ENCODE data around the gene CLPTM1. TPM values are rescaled to one million over a fixed set of nuclear protein-coding genes. Genes with fewer than 3 reads are reported as not detected.

Gene CLPTM1
- total RNA-seq, 1 experiment from 2014 or later = 44.9 TPM

GRCh38 chr19:45010306-45010705 is 55.1 kb downstream of the CLPTM1 start:
- H3K9me2 ChIP-seq (replicated peaks; ENCODE audit: low read length) = no peaks in the 10 kb centered on the region
- no peaks in the 10 kb centered on the region for H4K20me1 ChIP-seq (ENCODE audit: low read length)
- no peaks in the 10 kb centered on the region for H3K27me3 ChIP-seq (ENCODE audit: low read length)
- ATAC-seq = no peak
- BruUV-seq (replicated peaks) = no TSS peak
- H3K4me1 ChIP-seq (ENCODE audit: insufficient read depth, low read length) = no peaks in the 10 kb centered on the region
- H3F3A ChIP-seq (ENCODE audit: low read length, unreplicated experiment) = no peaks in the 10 kb centered on the region
- intact Hi-C loops (cut with micrococcal nuclease) = loop anchor here (10.0 kb wide), 1 partner anchor 244 kb away; the partner anchor contains the start of gene MARK4
- no peak overlapping the region for H3K9ac ChIP-seq (ENCODE audit: low read length)
- ChIA-PET POLR2A (ENCODE audit: unreplicated experiment) (no interaction called here), CTCF (no interaction called here)
- H3K79me2 ChIP-seq (ENCODE audit: low read length) = no peaks in the 10 kb centered on the region
- H3K36me3 ChIP-seq (ENCODE audit: low read depth, low read length) = no peaks in the 10 kb centered on the region
- DNase-seq = no peak
- no peak overlapping the region for H2AFZ ChIP-seq (ENCODE audit: low read length)
- H3K27ac ChIP-seq (ENCODE audit: low read length) = no peak overlapping the region
- no peaks in the 10 kb centered on the region for H3K9me3 ChIP-seq (ENCODE audit: low read length)
- no peak overlapping the region for H3K4me3 ChIP-seq (ENCODE audit: low read length)
- TF ChIP-seq, protein P1, sequence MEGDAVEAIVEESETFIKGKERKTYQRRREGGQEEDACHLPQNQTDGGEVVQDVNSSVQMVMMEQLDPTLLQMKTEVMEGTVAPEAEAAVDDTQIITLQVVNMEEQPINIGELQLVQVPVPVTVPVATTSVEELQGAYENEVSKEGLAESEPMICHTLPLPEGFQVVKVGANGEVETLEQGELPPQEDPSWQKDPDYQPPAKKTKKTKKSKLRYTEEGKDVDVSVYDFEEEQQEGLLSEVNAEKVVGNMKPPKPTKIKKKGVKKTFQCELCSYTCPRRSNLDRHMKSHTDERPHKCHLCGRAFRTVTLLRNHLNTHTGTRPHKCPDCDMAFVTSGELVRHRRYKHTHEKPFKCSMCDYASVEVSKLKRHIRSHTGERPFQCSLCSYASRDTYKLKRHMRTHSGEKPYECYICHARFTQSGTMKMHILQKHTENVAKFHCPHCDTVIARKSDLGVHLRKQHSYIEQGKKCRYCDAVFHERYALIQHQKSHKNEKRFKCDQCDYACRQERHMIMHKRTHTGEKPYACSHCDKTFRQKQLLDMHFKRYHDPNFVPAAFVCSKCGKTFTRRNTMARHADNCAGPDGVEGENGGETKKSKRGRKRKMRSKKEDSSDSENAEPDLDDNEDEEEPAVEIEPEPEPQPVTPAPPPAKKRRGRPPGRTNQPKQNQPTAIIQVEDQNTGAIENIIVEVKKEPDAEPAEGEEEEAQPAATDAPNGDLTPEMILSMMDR (conservative IDR thresholded peaks at IDR 0.05; ENCODE audit: low read depth, low read length) = no peak
- TF ChIP-seq EZH2phosphoT487 (IDR thresholded peaks at IDR 0.05; ENCODE audit: borderline replicate concordance, low read length) (no peak), EZH2 (IDR thresholded peaks at IDR 0.05; ENCODE audit: low read length, unreplicated experiment) (no peak)
- H3K4me2 ChIP-seq (ENCODE audit: low read length) = no peak overlapping the region

- Histone ChIP-seq H3F3A (ENCODE audit: low read length, unreplicated experiment) (no peaks in the 10 kb centered on the region), H3K27ac (ENCODE audit: low read length) (no peak overlapping the region), H3K4me2 (ENCODE audit: low read length) (no peak overlapping the region), H3K27me3 (ENCODE audit: low read length) (no peaks in the 10 kb centered on the region), H3K4me3 (ENCODE audit: low read length) (no peak overlapping the region), H3K9me3 (ENCODE audit: low read length) (no peaks in the 10 kb centered on the region), H3K9me2 (replicated peaks; ENCODE audit: low read length) (no peaks in the 10 kb centered on the region), H3K9ac (ENCODE audit: low read length) (no peak overlapping the region), H4K20me1 (ENCODE audit: low read length) (no peaks in the 10 kb centered on the region), H3K36me3 (ENCODE audit: low read depth, low read length) (no peaks in the 10 kb centered on the region), H2AFZ (ENCODE audit: low read length) (no peak overlapping the region), H3K4me1 (ENCODE audit: insufficient read depth, low read length) (no peaks in the 10 kb centered on the region), H3K79me2 (ENCODE audit: low read length) (no peaks in the 10 kb centered on the region)
- DNase-seq (no peak), ATAC-seq (no peak)
- BruUV-seq (replicated peaks) = no TSS peak
- ChIA-PET CTCF (no interaction called here), POLR2A (ENCODE audit: unreplicated experiment) (no interaction called here)
- intact Hi-C loops (cut with micrococcal nuclease) = loop anchor here (10.0 kb wide), 1 partner anchor 243 kb away; the partner anchor contains the start of gene MARK4
- no peak for TF ChIP-seq EZH2 (IDR thresholded peaks at IDR 0.05; ENCODE audit: low read length, unreplicated experiment)
- TF ChIP-seq EZH2phosphoT487 (IDR thresholded peaks at IDR 0.05; ENCODE audit: borderline replicate concordance, low read length) = no peak
- TF ChIP-seq, protein P1 (conservative IDR thresholded peaks at IDR 0.05; ENCODE audit: low read depth, low read length) = no peak
Observed at GRCh38 chr19:45011959-45012358, 56.8 kb downstream of the CLPTM1 start.

DNA sequence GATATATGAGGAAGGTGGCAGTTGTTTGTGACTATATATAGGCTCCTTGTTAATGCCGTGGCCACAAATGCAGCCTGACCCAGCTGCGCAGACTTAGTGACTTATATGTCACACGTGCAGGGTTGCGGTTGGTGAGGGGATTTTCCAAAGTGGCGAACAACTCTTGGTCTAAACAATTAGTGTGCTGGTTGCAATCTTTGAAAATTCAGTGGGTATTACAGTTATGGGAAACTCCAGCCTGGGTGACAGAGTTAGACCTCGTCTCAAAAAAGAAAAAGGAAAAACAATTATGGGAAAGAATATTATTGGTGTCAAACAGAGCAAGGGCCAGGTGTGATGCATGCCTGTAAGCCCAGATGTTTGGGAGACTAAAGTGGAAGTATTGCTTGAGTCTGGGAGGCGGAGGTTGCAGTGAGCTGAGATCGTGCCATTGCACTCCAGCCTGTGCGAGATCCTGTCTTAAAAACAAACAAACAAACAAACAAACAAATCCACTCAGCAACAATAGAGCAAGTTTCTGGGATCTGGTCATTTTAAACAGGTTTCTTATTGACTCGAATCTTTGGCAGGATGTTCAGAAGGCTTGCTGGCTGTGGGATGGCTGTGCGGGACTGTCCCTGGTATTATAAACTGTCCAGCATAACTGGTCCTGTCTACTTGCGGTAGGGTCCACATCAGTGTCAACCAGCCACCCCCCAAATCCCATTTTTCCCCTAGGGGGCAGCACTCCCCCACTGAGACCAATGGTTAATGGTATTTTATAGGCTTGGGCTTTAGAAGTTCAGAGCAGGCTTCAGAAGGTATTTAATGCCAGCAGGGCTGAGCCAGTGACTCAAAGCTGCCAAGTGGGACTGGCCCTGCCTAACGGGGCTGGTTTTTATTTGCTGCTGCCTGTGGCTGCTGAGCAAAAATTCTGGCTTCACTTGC is 61.5 kb downstream of the CLPTM1 start:
- BruUV-seq (replicated peaks) = no TSS peak
- Histone ChIP-seq H3K9me3 (ENCODE audit: low read length) (no peaks in the 10 kb centered on the region), H4K20me1 (ENCODE audit: low read length) (no peaks in the 10 kb centered on the region), H3K36me3 (ENCODE audit: low read depth, low read length) (no peaks in the 10 kb centered on the region), H3K4me2 (ENCODE audit: low read length) (no peak overlapping the region), H3K9ac (ENCODE audit: low read length) (no peak overlapping the region), H2AFZ (ENCODE audit: low read length) (no peak overlapping the region), H3K4me3 (ENCODE audit: low read length) (no peak overlapping the region), H3F3A (ENCODE audit: low read length, unreplicated experiment) (no peaks in the 10 kb centered on the region), H3K27me3 (ENCODE audit: low read length) (no peaks in the 10 kb centered on the region), H3K4me1 (ENCODE audit: insufficient read depth, low read length) (no peaks in the 10 kb centered on the region), H3K9me2 (replicated peaks; ENCODE audit: low read length) (no peaks in the 10 kb centered on the region), H3K27ac (ENCODE audit: low read length) (no peak overlapping the region), H3K79me2 (ENCODE audit: low read length) (no peaks in the 10 kb centered on the region)
- peak; percentile 97 for ATAC-seq
- POLR2A ChIA-PET (ENCODE audit: unreplicated experiment) = no interaction called here
- DNase-seq = peak; percentile 72
- intact Hi-C loops (cut with micrococcal nuclease) = loop anchor here (10.0 kb wide), 1 partner anchor 238 kb away; the partner anchor contains the start of gene MARK4
- TF ChIP-seq, protein P1 (conservative IDR thresholded peaks at IDR 0.05; ENCODE audit: low read depth, low read length) = peak; percentile 66
- TF ChIP-seq EZH2 (IDR thresholded peaks at IDR 0.05; ENCODE audit: low read length, unreplicated experiment) = no peak
- CTCF ChIA-PET = interaction anchor here (0.6 kb wide), 1 partner anchor 22 kb away, joined by 3 read pairs; the partner anchor contains the start of gene CLASRP

All from PC-3 (cell line).